ENCODE results near the gene MEPCE. TPM values are rescaled to one million over a fixed set of nuclear protein-coding genes. Genes with fewer than 3 reads are reported as not detected.
"Not testable (repeated sequence)": the region's sequence is repeated elsewhere in the genome, so short reads cannot be mapped to it uniquely, and the experiment has no call there.

MEPCE gene
- total RNA-seq, 1 donor from 2014 or later: 23.9 TPM

- DNase-seq: no peak
These were observed 4.9 kb downstream of the MEPCE start for GRCh38 chr7:100434297-100435144.

DNA sequence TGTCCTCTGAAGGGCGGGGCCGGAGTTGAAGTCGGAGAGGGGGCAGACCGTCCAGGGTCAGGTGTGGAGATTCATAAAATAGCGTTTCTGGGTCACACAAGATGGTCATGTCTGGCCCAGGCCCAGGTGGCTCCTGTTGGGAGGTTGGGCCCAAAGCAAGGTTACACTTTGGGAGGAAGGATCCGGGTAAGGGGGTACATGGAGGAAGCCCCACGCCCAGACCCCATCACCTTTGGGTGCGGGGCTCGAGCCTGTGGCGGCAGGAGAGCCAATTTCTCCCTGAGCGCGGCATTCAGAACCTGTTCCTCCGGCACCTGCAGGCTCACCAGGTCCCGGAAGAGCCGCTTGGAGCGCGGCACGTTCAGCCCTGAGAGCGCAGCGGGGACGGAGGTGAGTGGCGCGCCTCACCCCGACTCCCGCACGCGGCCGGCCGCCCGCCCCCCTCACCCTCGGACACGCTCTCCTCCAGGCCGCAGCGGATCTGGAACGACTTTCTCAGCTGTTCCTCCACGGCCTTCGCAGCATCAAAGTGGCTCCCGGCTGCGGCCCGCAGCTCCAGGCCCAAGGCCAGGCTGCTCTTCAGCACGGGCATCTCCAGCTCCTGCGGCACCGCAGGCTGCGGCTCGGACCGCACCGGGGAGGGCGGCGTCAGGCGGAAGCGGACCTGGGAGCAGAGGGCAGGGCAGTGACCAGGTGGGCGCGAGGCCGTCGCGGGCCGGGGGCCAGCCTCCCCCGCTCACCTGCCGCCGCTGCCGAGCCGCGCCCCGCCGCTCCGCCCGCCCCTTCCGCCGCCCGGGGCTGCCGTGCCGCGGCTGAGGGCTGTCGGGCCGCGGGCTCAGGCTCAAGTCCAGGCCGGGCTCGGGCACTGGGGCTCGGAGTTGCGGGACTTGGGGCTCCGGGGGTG, 6.0 kb downstream of the MEPCE start:
- peak; percentile 47 for DNase-seq

DNA sequence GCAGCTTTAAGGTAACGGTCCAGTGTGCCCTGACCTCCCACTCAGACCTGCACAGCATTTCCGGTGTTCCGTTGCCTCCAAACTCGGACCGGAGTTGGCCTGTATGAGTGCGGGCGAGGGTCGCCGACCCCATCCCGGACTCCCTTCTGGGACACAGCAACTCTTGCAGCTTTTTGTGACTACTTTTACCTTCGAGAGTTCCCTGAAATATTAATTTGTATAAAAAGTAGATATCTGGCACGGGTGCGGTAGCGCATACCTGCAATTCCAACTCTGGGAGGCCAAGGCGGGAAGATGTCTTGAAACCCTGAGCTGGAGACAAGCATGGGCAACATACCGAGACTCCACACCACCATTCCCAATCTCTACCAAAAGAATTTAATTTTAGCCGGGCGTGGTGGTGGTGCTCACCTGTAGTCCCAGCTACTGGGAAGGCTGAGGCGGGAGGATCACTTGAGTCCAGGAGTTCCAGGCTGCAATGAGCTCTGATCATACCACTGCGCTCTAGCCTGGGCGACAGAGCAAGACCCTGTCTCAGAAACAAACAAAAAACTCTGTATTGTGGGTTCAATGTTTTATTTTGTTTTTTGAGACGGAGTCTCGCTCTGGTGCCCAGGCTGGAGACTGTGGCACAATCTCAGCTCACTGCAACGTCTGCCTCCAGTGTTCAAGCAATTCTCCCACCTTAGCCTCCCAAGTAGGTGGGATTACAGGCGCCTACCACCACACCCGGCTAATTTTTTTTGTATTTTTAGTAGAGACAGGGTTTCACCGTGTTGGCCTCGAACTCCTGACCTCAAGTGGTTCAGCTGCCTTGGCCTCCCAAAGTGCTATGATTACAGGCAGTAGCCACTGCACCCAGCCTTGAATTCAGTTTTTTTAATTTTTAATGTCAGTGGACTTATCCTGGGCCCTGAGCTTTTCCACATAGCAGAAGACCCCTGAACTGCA, 7.8 kb downstream of the MEPCE start:
- no peak for DNase-seq

GRCh38 chr7:100438172-100438571, 8.5 kb downstream of the MEPCE start:
- DNase-seq: no peak

DNA sequence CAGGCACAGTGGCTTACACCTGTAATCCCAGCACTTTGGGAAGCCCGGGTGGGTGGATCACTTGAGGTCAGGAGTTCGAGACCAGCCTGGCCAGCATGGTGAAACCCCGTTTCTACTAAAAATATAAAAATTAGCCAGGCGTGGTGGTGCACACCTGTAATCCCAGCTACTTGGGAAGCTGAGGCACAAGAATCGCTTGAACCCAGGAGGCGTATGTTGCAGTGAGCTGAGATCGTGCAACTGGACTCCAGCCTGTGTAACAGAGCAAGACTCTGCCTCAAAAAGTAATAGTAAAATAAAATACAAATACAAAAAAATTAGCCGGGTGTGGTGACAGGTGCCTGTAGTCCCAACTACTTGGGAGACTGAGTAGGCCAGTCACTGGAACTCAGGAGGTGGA, 9.1 kb downstream of the MEPCE start:
- DNase-seq: not testable (repeated sequence)

DNA sequence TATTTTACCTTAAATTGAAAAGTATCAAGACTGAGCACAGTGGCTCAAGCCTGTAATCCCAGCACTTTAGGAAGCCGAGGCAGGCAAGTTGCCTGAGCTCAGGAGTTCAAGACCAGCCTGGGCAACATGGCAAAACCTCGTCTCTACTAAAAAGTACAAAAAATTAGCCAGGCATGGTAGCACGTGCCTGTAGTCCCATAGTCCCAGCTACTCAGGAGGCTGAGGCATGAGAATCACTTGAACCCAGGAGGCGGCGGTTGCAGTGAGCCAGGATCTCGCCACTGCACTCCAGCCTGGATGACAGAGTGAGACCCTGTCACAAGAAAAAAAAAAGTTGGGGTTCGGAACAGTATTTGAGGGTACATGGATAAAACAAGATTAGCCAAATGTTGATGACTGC, 9.6 kb downstream of the MEPCE start:
- not testable (repeated sequence) for DNase-seq

DNA sequence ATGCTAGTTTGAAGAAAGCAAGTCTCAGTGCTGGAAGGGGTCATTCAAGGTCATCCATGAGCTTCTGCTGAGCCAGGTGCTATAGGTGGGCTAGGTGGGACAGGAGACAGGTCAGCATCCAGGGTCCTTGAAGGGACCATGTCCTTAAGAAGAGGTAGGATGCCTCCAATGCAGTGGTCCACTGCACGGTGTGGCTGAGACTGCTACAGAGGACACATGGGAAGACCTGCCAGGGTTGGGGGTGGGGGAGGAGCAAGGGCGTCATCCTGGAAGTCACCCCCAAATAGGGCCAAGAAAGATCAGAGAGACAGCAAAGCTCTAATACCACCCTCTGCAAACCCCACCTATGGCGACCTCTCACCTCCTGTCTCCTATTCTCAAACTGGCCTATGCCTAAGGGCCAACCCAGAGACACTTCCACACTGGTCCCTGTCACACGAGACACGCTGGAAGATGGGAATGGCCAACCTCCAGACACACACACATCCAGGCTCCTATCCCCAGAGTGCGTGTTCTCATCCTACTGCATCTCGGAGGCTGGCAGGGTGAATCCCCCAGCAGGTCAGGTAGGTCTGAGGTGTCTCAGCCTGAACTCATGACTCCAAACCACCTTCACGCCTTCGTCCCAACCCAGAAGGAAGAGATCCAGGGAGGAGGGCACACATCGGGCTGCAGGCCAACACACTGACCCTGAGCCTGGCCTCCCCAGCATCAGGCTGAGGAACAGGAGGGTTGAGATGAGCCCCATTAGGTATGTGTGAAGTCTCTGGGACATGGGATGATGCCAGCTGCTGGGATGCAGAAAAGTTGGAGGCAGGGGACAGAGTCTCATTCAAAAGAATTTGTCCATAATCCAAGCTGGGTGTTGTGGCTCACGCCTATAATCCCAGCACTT, 12.3 kb downstream of the MEPCE start:
- no peak for DNase-seq

DNA sequence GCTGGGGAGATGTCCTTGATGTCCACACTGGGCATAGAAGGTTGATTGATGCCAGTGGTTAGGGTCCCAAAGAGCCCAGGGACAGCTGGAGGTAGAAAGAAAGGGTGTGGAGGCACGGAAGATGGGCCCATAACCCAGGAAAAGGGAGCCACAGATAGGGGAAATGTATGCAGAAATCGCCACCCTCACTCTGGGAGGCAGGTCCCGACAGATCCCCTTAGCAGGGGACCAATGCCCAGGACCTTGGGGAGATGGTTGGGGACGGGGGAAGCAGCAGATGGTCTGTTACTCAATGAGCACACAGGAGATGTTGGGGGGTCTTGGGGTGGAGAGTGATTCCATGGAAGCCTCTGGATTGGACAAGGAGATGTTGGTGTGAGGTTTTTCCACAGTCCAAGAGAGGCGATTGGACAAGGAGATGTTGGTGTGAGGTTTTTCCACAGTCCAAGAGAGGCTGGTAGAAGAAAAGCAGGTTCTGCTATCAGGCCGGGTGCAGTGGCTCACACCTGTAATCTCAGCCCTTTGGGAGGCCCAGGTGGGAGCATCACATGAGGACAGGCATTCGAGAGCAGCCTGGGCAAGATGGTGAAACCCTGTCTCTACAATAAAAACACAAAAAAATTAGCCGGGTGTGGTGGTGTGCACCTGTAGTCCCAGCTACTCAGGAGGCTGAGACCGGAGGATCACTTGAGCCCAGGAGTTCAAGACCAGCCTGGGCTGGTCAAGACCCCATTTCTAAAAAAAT, 13.6 kb downstream of the MEPCE start:
- DNase-seq: no peak

- DNase-seq: no peak
These were observed 15.0 kb downstream of the MEPCE start for GRCh38 chr7:100444311-100445278.

GRCh38 chr7:100446040-100446439, 16.4 kb downstream of the MEPCE start:
- DNase-seq: no peak

DNA sequence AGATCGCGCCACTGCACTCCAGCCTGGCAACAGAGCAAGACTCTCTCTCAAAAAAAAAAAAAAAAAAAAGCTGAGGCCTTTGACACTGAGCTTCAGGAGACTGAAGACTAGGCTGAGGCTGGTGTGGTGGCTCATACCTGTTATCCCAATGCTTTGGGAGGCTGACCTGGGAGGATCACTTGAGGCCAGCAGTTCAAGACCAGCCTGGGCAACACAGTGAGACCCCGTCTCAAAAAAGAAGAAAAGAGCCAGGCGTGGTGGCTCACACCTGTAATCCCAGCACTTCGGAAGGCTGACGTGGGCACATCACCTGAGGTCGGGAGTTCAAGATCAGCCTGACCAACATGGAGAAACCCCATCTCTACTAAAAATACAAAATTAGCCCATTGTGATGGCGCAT, 17.7 kb downstream of the MEPCE start:
- DNase-seq: not testable (repeated sequence)

GRCh38 chr7:100449190-100449795, 19.7 kb downstream of the MEPCE start:
- DNase-seq: no peak

DNA sequence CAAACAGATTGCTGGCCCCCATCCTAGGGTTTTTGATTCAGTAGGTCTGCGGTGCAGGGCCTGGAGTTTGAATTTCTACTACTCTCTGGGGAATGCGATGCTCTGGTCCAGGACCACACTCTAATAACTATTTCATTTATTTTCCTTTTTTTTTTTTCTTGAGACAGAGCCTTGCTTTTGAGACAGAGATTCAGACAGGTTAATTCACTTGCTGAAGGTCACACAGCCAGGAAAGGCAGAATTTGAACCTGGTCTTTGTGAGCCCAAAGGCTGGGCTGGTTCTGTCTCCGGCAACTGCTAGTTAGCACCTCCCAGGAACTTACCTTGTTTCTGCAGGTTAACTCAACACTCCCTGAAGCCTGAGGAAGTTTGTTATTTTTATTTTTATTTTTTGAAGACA, 22.9 kb downstream of the MEPCE start:
- DNase-seq: no peak

DNA sequence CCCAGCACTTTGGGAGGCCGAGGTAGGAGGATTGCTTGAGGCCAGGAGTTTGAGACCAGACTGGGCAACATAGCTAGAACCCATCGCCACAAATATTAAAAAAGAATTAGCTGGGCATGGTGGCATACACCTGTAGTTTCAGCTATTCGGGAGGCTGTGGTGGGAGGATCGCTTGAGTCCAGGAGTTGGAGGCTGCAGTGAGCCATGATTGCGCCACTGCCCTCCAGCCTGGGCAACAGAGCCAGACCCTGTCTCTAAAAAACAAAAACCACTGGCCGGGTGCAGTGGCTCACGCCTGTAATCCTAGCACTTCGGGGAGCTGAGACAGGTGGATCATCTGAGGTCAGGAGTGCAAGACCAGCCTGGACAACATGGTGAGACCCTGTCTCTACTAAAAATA, 24.2 kb downstream of the MEPCE start:
- not testable (repeated sequence) for DNase-seq

- DNase-seq: no peak
These were observed 25.6 kb downstream of the MEPCE start for GRCh38 chr7:100455206-100455605.

DNA sequence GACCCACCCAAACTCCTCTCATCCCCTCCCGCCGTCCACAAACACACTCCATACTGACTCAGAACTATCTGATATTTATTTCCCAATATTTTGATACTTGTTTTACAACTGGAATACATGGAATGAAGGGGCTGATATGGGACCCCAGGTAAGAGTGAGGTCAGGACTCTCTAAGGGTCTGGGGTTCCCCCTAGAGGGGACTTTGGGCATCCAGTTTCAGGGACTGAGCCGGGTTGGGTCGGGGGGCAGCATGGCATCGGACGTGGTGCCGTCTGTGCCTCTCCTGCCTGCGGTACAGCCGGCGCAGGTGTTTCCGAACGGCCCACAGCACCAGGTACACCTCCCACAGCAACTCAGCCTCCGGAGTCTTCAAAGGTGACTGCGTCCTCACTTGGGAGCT, 26.9 kb downstream of the MEPCE start:
- no peak for DNase-seq

DNA sequence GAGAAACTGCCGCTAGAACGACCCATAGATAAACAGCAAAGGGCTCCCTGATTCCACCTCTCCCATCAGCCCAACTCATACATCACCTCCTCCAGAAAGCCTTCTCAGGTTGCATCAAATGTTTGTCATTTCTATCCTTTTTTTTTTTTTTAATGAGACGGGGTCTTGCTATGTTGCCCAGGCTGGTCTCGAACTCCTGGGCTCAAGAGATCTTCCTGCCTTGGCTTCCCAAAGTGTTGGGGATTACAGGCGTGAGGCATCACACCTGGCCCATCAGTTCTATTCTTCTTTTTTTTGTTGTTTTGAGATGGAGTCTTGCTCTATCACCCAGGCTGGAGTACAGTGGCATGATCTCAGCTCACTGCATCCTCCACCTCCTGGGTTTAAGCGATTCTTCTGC, 27.4 kb downstream of the MEPCE start:
- no peak for DNase-seq

DNA sequence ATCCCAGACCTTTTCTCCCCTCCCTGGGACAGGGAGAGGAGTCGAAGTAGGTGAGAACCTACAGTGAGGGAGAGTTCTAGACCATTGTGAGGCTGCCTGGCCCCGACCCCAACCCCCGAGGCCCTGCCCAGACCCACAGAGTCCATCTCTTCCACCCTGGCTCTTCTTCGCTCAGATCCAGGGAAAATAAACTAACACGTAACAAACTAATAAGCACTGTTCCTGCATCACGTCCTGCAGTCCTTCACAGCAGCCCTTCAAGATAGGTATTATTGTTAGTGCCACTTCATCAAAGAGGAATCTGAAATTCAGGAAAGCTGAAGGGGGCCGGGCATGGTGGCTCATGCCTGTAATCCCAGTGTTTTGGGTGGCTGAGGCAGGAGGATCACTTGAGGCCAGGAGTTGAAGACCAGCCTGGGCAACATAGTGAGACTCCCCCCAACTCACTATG, 34.6 kb downstream of the MEPCE start, which contains the start of gene SPACDR:
Gene SPACDR, minus strand, starts transcription at position 51 of the 451 bp plus-strand sequence. CDS start 235 bp downstream, outside the sequence.
- no peak for DNase-seq

Data from tongue (tissue), 2 donors.